Neural cell (in vitro differentiated cells): Measurements from ENCODE around the gene ARID1B. TPM values are rescaled to one million over a fixed set of nuclear protein-coding genes. Genes with fewer than 3 reads are reported as not detected.

ENCODE experiments used
- H2AFZ ChIP-seq: fragments of 200-600, 300-800 bp; sonication (generic), shearing (Covaris generic); 2 replicates; pipeline ENCODE4 v1.6.0; 2014; ENCODE audit warnings: low read depth, mild to moderate bottlenecking, antibody characterized with exemption, low read length, moderate library complexity
- H3F3A ChIP-seq: fragments of 200-600 bp; shearing (Covaris generic); 2 replicates; pipeline ENCODE4 v1.6.1; 2016; ENCODE audit warnings: mild to moderate bottlenecking, moderate library complexity, mixed read lengths, antibody characterized with exemption, low read length; ENCODE audit not compliant: insufficient read depth, poor library complexity, severe bottlenecking
- H3K27ac ChIP-seq: fragments of 200-600, 300-800 bp; sonication (generic), shearing (Covaris generic); 2 replicates; pipeline ENCODE4 v1.5.1; 2014; ENCODE audit warnings: mild to moderate bottlenecking, low read length, moderate library complexity
- H3K27me3 ChIP-seq: fragments of 300-800, 200-600 bp; sonication (generic), shearing (Covaris generic); 2 replicates; pipeline ENCODE4 v1.6.0; 2014; ENCODE audit warnings: mild to moderate bottlenecking, low read depth, low read length, moderate library complexity; ENCODE audit not compliant: insufficient read depth
- H3K36me3 ChIP-seq: fragments of 300-800, 200-600 bp; sonication (generic), shearing (Covaris generic); 2 replicates; pipeline ENCODE4 v1.5.1; 2014; ENCODE audit warnings: mild to moderate bottlenecking, antibody characterized with exemption, low read length, moderate library complexity; ENCODE audit not compliant: insufficient read depth
- H3K4me2 ChIP-seq: fragments of 300-800, 200-600 bp; sonication (generic), shearing (Covaris generic); 2 replicates; pipeline ENCODE4 v1.6.0; 2014; ENCODE audit warnings: mild to moderate bottlenecking, low read length
- H3K4me3 ChIP-seq: fragments of 300-800, 200-600 bp; sonication (generic), shearing (Covaris generic); 2 replicates; pipeline ENCODE4 v1.5.1; 2014; ENCODE audit warnings: mild to moderate bottlenecking, low read length, moderate library complexity
- H3K79me2 ChIP-seq: fragments of 200-600 bp; shearing (Covaris generic); replicated peaks from 2 replicates; pipeline ENCODE4 v1.6.0; 2014; ENCODE audit warnings: mild to moderate bottlenecking, low read length, moderate library complexity; ENCODE audit not compliant: insufficient read depth
- H3K9ac ChIP-seq: fragments of 300-800, 200-600 bp; sonication (generic), shearing (Covaris generic); 2 replicates; pipeline ENCODE4 v1.6.1; 2016; ENCODE audit warnings: mild to moderate bottlenecking, low read length, mixed read lengths
- H3K9me2 ChIP-seq: fragments of 200-600 bp; shearing (Covaris generic); 2 replicates; pipeline ENCODE4 v1.6.1; 2016; ENCODE audit warnings: mild to moderate bottlenecking, low read length, mixed read lengths; ENCODE audit not compliant: insufficient read depth
- H3K9me3 ChIP-seq: fragments of 200-600, 300-800 bp; sonication (generic), shearing (Covaris generic); 2 replicates; pipeline ENCODE4 v1.6.1; 2016; ENCODE audit warnings: mild to moderate bottlenecking, mixed run types, low read length, moderate library complexity, mixed read lengths
- H4K20me1 ChIP-seq: fragments of 200-600 bp; shearing (Covaris generic); 2 replicates; pipeline ENCODE4 v1.6.1; 2016; ENCODE audit warnings: mild to moderate bottlenecking, mixed run types; ENCODE audit not compliant: insufficient read depth
- EP300 ChIP-seq: fragments of 450-650 bp; conservative IDR thresholded peaks from 2 replicates; pipeline ENCODE4 v1.6.1; 2014; ENCODE audit warnings: antibody characterized with exemption, mild to moderate bottlenecking, moderate library complexity; ENCODE audit not compliant: poor library complexity, severe bottlenecking
- EZH2 ChIP-seq: fragments of 200-600, 300-800 bp; shearing (Covaris generic), sonication (generic); IDR thresholded peaks from 2 replicates; pipeline ENCODE4 v1.6.1; 2014; ENCODE audit warnings: antibody characterized with exemption, low read length, borderline replicate concordance, mild to moderate bottlenecking; ENCODE audit not compliant: insufficient read depth, poor library complexity, severe bottlenecking
- MXI1 ChIP-seq: fragments of 450-650 bp; conservative IDR thresholded peaks from 2 replicates; pipeline ENCODE4 v1.6.1; 2014; ENCODE audit warnings: antibody characterized with exemption, mild to moderate bottlenecking; ENCODE audit not compliant: poor library complexity, severe bottlenecking
- POLR2AphosphoS5 ChIP-seq: IDR thresholded peaks from 2 replicates; pipeline ENCODE4 v1.6.1; 2012
- RAD21 ChIP-seq: fragments of 450-650 bp; conservative IDR thresholded peaks from 2 replicates; pipeline ENCODE4 v1.6.1; 2014; ENCODE audit warnings: antibody characterized with exemption, mild to moderate bottlenecking, moderate library complexity
- SMC3 ChIP-seq: fragments of 450-650 bp; conservative IDR thresholded peaks from 2 replicates; pipeline ENCODE4 v1.6.1; 2014; ENCODE audit warnings: antibody characterized with exemption, mild to moderate bottlenecking, moderate library complexity; ENCODE audit not compliant: poor library complexity
- TAF1 ChIP-seq: IDR thresholded peaks from 2 replicates; pipeline ENCODE4 v1.6.1; 2012; ENCODE audit warnings: low read depth
- polyA plus RNA-seq: library from polyadenylated mRNA; depleted of rRNA; stranded (reverse); fragments of >200 nt; gene quantifications from 2 replicates; pipeline ENCODE4 v1.2.3, GENCODE V29; 2014
- TF ChIP-seq, protein P1 (sequence below): fragments of 450-650 bp; IDR thresholded peaks from 2 replicates; pipeline ENCODE4 v1.5.1; 2014; ENCODE audit warnings: antibody characterized with exemption, mild to moderate bottlenecking, moderate library complexity; ENCODE audit not compliant: poor library complexity, severe bottlenecking
- TF ChIP-seq, protein P2 (sequence below): IDR thresholded peaks from 2 replicates; pipeline ENCODE4 v1.6.1; 2012; ENCODE audit warnings: borderline replicate concordance

Gene ARID1B
- polyA plus RNA-seq, 1 donor from 2014 or later = 35.0 TPM

DNA sequence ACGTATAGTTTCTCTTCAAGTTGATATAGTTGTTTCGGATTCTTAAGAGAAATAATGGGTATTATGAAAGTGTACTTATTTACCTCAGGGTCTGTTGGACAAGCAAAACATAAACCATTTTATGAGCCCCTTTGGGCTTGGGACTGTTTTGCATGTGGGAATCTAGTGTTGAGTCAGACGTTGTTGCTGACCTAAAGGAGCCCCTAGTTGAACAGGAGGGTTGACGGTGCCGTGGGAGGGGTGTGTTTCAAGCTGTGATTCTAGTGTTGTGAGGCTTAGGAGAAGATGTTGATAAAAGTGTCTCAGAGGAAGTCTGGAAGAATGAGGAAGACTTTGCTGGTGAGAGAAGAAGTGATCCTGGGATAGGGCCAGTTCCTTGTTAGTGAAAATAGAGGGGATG lies 140.0 kb downstream of the ARID1B start:
- no peaks in the 10 kb centered on the region for H3F3A ChIP-seq
- H3K9me2 ChIP-seq = no peaks in the 10 kb centered on the region
- H3K27me3 ChIP-seq = no peaks in the 10 kb centered on the region
- H4K20me1 ChIP-seq = no peaks in the 10 kb centered on the region
- no peak for TF ChIP-seq TAF1
- TF ChIP-seq, protein P1, sequence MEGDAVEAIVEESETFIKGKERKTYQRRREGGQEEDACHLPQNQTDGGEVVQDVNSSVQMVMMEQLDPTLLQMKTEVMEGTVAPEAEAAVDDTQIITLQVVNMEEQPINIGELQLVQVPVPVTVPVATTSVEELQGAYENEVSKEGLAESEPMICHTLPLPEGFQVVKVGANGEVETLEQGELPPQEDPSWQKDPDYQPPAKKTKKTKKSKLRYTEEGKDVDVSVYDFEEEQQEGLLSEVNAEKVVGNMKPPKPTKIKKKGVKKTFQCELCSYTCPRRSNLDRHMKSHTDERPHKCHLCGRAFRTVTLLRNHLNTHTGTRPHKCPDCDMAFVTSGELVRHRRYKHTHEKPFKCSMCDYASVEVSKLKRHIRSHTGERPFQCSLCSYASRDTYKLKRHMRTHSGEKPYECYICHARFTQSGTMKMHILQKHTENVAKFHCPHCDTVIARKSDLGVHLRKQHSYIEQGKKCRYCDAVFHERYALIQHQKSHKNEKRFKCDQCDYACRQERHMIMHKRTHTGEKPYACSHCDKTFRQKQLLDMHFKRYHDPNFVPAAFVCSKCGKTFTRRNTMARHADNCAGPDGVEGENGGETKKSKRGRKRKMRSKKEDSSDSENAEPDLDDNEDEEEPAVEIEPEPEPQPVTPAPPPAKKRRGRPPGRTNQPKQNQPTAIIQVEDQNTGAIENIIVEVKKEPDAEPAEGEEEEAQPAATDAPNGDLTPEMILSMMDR = no peak
- no peak for TF ChIP-seq SMC3
- no peak for TF ChIP-seq EP300
- no peak for TF ChIP-seq EZH2
- no peak for TF ChIP-seq POLR2AphosphoS5
- TF ChIP-seq RAD21 = no peak
- no peak for TF ChIP-seq MXI1
- TF ChIP-seq, protein P2, sequence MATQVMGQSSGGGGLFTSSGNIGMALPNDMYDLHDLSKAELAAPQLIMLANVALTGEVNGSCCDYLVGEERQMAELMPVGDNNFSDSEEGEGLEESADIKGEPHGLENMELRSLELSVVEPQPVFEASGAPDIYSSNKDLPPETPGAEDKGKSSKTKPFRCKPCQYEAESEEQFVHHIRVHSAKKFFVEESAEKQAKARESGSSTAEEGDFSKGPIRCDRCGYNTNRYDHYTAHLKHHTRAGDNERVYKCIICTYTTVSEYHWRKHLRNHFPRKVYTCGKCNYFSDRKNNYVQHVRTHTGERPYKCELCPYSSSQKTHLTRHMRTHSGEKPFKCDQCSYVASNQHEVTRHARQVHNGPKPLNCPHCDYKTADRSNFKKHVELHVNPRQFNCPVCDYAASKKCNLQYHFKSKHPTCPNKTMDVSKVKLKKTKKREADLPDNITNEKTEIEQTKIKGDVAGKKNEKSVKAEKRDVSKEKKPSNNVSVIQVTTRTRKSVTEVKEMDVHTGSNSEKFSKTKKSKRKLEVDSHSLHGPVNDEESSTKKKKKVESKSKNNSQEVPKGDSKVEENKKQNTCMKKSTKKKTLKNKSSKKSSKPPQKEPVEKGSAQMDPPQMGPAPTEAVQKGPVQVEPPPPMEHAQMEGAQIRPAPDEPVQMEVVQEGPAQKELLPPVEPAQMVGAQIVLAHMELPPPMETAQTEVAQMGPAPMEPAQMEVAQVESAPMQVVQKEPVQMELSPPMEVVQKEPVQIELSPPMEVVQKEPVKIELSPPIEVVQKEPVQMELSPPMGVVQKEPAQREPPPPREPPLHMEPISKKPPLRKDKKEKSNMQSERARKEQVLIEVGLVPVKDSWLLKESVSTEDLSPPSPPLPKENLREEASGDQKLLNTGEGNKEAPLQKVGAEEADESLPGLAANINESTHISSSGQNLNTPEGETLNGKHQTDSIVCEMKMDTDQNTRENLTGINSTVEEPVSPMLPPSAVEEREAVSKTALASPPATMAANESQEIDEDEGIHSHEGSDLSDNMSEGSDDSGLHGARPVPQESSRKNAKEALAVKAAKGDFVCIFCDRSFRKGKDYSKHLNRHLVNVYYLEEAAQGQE = no peak
- peaks cover 4% of the 10 kb centered on the region for H3K79me2 ChIP-seq
- no peaks in the 10 kb centered on the region for H3K9me3 ChIP-seq
- H3K27ac ChIP-seq = no peak overlapping the region
- no peak overlapping the region for H3K4me3 ChIP-seq
- no peaks in the 10 kb centered on the region for H3K36me3 ChIP-seq
- H2AFZ ChIP-seq = no peak overlapping the region
- H3K9ac ChIP-seq = no peak overlapping the region
- H3K4me2 ChIP-seq = no peak overlapping the region

DNA sequence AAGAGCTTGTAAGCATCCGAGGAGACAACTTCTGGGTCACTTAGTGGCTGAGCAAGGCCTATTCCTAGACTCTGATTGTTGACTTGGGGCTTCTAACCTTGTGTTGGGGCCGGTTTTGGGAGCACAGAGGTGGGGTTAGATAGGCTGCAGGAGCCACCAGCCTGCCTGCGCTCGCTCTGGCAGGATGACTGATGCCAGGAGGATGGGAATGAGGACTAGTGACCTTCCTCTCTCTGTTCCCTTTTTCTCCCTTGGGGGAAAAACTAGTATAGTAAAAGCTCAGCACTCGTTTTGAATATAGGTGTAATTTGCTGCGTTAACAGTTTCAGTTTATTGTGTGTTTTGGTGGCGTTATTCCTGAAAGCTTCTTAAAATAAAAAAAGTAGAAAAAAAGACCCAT lies 141.5 kb downstream of the ARID1B start:
- Histone ChIP-seq H3K4me2 (no peak overlapping the region), H4K20me1 (no peaks in the 10 kb centered on the region), H3K9me3 (no peaks in the 10 kb centered on the region), H3K4me3 (no peak overlapping the region), H3F3A (no peaks in the 10 kb centered on the region), H3K9ac (no peak overlapping the region), H3K27ac (no peak overlapping the region), H3K36me3 (no peaks in the 10 kb centered on the region), H2AFZ (no peak overlapping the region), H3K9me2 (no peaks in the 10 kb centered on the region), H3K27me3 (no peaks in the 10 kb centered on the region), H3K79me2 (peaks cover 4% of the 10 kb centered on the region)
- TF ChIP-seq, protein P2 = no peak
- no peak for TF ChIP-seq EZH2
- no peak for TF ChIP-seq TAF1
- TF ChIP-seq, protein P1 = no peak
- no peak for TF ChIP-seq POLR2AphosphoS5
- TF ChIP-seq EP300 = no peak
- TF ChIP-seq RAD21 = no peak
- TF ChIP-seq SMC3 = no peak
- TF ChIP-seq MXI1 = no peak
